ENCODE measurements around the gene CNEP1R1. TPM values are rescaled to one million over a fixed set of nuclear protein-coding genes. Genes with fewer than 3 reads are reported as not detected.
A peak's percentile ranks its signal among the peaks of the same experiment; 100 is the strongest.

CNEP1R1 gene
- total and polyA plus RNA-seq, 9 of the 15 experiments (the other 6 are each of a cell fraction or from before 2014, with no cell fraction given) = 7.6 to 20.1 (median 10.6) TPM

DNA sequence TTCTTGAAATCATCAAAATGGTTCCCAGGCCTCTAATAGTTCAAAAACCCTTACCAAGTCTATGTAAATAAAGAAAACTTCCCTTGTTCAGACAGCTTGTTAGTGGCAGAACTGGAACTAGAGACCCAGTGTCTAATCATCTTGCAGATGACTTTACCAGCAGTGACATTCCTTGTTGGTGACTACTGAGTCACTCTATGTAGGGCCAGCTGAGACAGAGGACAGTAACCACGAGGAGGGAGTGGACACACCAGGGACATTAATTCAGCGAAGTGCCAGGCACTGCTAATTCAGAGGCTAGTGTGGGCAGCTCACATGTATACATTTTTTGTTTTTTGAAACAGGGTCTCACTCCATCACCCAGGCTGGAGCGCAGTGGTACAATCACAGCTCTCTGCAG, 34.6 kb downstream of the CNEP1R1 start (continued):
- TF ChIP-seq, protein P1, sequence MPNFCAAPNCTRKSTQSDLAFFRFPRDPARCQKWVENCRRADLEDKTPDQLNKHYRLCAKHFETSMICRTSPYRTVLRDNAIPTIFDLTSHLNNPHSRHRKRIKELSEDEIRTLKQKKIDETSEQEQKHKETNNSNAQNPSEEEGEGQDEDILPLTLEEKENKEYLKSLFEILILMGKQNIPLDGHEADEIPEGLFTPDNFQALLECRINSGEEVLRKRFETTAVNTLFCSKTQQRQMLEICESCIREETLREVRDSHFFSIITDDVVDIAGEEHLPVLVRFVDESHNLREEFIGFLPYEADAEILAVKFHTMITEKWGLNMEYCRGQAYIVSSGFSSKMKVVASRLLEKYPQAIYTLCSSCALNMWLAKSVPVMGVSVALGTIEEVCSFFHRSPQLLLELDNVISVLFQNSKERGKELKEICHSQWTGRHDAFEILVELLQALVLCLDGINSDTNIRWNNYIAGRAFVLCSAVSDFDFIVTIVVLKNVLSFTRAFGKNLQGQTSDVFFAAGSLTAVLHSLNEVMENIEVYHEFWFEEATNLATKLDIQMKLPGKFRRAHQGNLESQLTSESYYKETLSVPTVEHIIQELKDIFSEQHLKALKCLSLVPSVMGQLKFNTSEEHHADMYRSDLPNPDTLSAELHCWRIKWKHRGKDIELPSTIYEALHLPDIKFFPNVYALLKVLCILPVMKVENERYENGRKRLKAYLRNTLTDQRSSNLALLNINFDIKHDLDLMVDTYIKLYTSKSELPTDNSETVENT (CRISPR knock-in tag; IDR thresholded peaks at IDR 0.05) = no peak

DNA sequence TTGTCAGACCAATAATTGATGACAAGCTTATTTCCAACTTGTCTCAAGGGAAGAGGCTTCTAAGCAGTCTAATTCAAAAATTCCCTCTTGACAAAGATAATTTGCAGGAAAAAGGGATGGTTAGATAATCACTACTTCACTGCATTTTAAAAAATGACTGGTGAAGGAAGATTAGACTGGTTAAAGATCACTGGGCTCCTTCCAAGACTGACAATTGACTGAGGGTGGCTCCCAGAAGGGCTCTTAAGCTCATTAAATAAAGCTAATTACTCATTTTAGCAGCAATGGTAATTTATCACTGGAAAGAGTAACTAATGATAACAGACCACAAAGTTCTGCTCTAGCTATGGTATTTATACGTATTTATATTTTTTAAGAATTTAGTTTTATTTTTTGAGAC, 36.3 kb downstream of the CNEP1R1 start:
- no peak overlapping the region for H3K4me2 ChIP-seq (ENCODE audit: insufficient read depth, low read length)
- peaks cover 5% of the 10 kb centered on the region; the same call in 1 of the 3 replicates for H3K79me2 ChIP-seq (ENCODE audit: control insufficient read depth, insufficient read depth, low read length)
- no peak overlapping the region for H3K9ac ChIP-seq (ENCODE audit: insufficient read depth in 1 of 2, low read depth in 2 of 2, low read length in 2 of 2)
- no peak overlapping the region for H3K4me3 ChIP-seq
- ATAC-seq (no peak), FAIRE-seq (no peak), DNase-seq (ENCODE audit: extremely low read depth in 1 of 4, low spot score in 3 of 4) (no peak)
- H2AFZ ChIP-seq (ENCODE audit: low read depth, low read length) = no peak overlapping the region
- in situ Hi-C loops (cut with MboI) (no loop called here), intact Hi-C loops (cut with micrococcal nuclease) (no loop called here)
- no peaks in the 10 kb centered on the region; the same call in 1 of the 2 replicates for H3K9me3 ChIP-seq (replicated peaks; ENCODE audit: control insufficient read depth, insufficient read depth, low read depth, low read length)
- no peak overlapping the region for H3K27ac ChIP-seq (ENCODE audit: extremely low read depth, low read depth, low read length)
- peaks cover 3 to 15% of the 10 kb centered on the region in 2 experiments; a peak in 3 of 5 replicates for H3K27me3 ChIP-seq (ENCODE audit: control insufficient read depth in 2 of 2, insufficient read depth in 2 of 2, low read length in 2 of 2)
- 23% methylated on average over 1 of the region's 1 CpG for WGBS (ENCODE audit: insufficient coverage, low coverage, missing lambda C conversion rate)
- no peaks in the 10 kb centered on the region for H3K9me1 ChIP-seq (ENCODE audit: control insufficient read depth, insufficient read depth, low read length)
- H4K20me1 ChIP-seq (replicated peaks; ENCODE audit: control insufficient read depth, insufficient read depth, low read length) = no peaks in the 10 kb centered on the region
- no peaks in the 10 kb centered on the region for H3K36me3 ChIP-seq (ENCODE audit: control insufficient read depth, insufficient read depth, low read length)
- BruUV-seq (replicated peaks) = no TSS peak
- peaks cover 4 to 11% of the 10 kb centered on the region in 2 experiments; a peak in 4 of 5 replicates for H3K4me1 ChIP-seq (replicated peaks in 1 of 2; ENCODE audit: control insufficient read depth in 2 of 2, insufficient read depth in 2 of 2, low read length in 2 of 2)
- CTCF ChIA-PET (ENCODE audit: low intra/inter-chr PET ratio) = no interaction called here
- POLR2A ChIA-PET = interaction anchor here (0.8 kb wide), 1 partner anchor 10 kb away, joined by 3 read pairs; no protein-coding TSS in a partner anchor
- no peak for TF ChIP-seq ZNF12 (CRISPR knock-in tag; IDR thresholded peaks at IDR 0.05)
- TF ChIP-seq, protein P2, sequence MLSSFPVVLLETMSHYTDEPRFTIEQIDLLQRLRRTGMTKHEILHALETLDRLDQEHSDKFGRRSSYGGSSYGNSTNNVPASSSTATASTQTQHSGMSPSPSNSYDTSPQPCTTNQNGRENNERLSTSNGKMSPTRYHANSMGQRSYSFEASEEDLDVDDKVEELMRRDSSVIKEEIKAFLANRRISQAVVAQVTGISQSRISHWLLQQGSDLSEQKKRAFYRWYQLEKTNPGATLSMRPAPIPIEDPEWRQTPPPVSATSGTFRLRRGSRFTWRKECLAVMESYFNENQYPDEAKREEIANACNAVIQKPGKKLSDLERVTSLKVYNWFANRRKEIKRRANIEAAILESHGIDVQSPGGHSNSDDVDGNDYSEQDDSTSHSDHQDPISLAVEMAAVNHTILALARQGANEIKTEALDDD (IDR thresholded peaks at IDR 0.05) = peak; percentile 63; the same call in 1 of the 2 replicates
- no peak for TF ChIP-seq NR4A1 (CRISPR knock-in tag; IDR thresholded peaks at IDR 0.05)
- no peak for TF ChIP-seq NR4A1 (tag; IDR thresholded peaks at IDR 0.05)
- TF ChIP-seq, protein P3, sequence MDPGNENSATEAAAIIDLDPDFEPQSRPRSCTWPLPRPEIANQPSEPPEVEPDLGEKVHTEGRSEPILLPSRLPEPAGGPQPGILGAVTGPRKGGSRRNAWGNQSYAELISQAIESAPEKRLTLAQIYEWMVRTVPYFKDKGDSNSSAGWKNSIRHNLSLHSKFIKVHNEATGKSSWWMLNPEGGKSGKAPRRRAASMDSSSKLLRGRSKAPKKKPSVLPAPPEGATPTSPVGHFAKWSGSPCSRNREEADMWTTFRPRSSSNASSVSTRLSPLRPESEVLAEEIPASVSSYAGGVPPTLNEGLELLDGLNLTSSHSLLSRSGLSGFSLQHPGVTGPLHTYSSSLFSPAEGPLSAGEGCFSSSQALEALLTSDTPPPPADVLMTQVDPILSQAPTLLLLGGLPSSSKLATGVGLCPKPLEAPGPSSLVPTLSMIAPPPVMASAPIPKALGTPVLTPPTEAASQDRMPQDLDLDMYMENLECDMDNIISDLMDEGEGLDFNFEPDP (CRISPR knock-in tag; IDR thresholded peaks at IDR 0.05) = no peak
- peak; percentile 31; the same call in 1 of the 2 replicates for TF ChIP-seq CBFA2T3 (IDR thresholded peaks at IDR 0.05)
- TF ChIP-seq, protein P4, sequence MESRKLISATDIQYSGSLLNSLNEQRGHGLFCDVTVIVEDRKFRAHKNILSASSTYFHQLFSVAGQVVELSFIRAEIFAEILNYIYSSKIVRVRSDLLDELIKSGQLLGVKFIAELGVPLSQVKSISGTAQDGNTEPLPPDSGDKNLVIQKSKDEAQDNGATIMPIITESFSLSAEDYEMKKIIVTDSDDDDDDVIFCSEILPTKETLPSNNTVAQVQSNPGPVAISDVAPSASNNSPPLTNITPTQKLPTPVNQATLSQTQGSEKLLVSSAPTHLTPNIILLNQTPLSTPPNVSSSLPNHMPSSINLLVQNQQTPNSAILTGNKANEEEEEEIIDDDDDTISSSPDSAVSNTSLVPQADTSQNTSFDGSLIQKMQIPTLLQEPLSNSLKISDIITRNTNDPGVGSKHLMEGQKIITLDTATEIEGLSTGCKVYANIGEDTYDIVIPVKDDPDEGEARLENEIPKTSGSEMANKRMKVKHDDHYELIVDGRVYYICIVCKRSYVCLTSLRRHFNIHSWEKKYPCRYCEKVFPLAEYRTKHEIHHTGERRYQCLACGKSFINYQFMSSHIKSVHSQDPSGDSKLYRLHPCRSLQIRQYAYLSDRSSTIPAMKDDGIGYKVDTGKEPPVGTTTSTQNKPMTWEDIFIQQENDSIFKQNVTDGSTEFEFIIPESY (CRISPR knock-in tag; IDR thresholded peaks at IDR 0.05) = no peak
- TF ChIP-seq, protein P5, sequence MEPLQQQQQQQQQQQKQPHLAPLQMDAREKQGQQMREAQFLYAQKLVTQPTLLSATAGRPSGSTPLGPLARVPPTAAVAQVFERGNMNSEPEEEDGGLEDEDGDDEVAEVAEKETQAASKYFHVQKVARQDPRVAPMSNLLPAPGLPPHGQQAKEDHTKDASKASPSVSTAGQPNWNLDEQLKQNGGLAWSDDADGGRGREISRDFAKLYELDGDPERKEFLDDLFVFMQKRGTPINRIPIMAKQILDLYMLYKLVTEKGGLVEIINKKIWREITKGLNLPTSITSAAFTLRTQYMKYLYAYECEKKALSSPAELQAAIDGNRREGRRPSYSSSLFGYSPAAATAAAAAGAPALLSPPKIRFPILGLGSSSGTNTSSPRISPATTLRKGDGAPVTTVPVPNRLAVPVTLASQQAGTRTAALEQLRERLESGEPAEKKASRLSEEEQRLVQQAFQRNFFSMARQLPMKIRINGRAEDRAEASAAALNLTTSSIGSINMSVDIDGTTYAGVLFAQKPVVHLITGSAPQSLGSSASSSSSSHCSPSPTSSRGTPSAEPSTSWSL (CRISPR knock-in tag; IDR thresholded peaks at IDR 0.05; ENCODE audit: borderline replicate concordance) = no peak
- TF ChIP-seq RBM39 (optimal IDR thresholded peaks at IDR 0.05; ENCODE audit: low read depth, low read length) = no peak
- no peak for TF ChIP-seq HEY1 (CRISPR knock-in tag; IDR thresholded peaks at IDR 0.05; ENCODE audit: borderline replicate concordance)
- TF ChIP-seq XRCC5 (IDR thresholded peaks at IDR 0.05; ENCODE audit: low read depth, low read length) = no peak
- no peak for TF ChIP-seq GATAD2B (IDR thresholded peaks at IDR 0.05; ENCODE audit: borderline replicate concordance)
